ENCODE results near the gene CCDC9B. TPM values are rescaled to one million over a fixed set of nuclear protein-coding genes. Genes with fewer than 3 reads are reported as not detected.

Gene CCDC9B
- total RNA-seq, 1 experiment from 2014 or later = 56.1 TPM

- H3K36me3 ChIP-seq (ENCODE audit: low read depth, low read length) = no peaks in the 10 kb centered on the region
- no peak overlapping the region for H3K4me3 ChIP-seq (ENCODE audit: low read length)
- H4K20me1 ChIP-seq (ENCODE audit: low read length) = no peaks in the 10 kb centered on the region
- intact Hi-C loops (cut with micrococcal nuclease) = no loop called here
- H3K4me1 ChIP-seq (ENCODE audit: insufficient read depth, low read length) = peaks cover 21% of the 10 kb centered on the region
- no peaks in the 10 kb centered on the region for H3K27me3 ChIP-seq (ENCODE audit: low read length)
- H3K9ac ChIP-seq (ENCODE audit: low read length) = no peak overlapping the region
- CTCF ChIA-PET = no interaction called here
- no peaks in the 10 kb centered on the region for H3K9me2 ChIP-seq (replicated peaks; ENCODE audit: low read length)
- no peak for ATAC-seq
- TF ChIP-seq EZH2 (IDR thresholded peaks at IDR 0.05; ENCODE audit: low read length, unreplicated experiment) (no peak), EZH2phosphoT487 (IDR thresholded peaks at IDR 0.05; ENCODE audit: borderline replicate concordance, low read length) (no peak)
- TF ChIP-seq, protein P1, sequence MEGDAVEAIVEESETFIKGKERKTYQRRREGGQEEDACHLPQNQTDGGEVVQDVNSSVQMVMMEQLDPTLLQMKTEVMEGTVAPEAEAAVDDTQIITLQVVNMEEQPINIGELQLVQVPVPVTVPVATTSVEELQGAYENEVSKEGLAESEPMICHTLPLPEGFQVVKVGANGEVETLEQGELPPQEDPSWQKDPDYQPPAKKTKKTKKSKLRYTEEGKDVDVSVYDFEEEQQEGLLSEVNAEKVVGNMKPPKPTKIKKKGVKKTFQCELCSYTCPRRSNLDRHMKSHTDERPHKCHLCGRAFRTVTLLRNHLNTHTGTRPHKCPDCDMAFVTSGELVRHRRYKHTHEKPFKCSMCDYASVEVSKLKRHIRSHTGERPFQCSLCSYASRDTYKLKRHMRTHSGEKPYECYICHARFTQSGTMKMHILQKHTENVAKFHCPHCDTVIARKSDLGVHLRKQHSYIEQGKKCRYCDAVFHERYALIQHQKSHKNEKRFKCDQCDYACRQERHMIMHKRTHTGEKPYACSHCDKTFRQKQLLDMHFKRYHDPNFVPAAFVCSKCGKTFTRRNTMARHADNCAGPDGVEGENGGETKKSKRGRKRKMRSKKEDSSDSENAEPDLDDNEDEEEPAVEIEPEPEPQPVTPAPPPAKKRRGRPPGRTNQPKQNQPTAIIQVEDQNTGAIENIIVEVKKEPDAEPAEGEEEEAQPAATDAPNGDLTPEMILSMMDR (conservative IDR thresholded peaks at IDR 0.05; ENCODE audit: low read depth, low read length) = no peak
- no peak overlapping the region for H2AFZ ChIP-seq (ENCODE audit: low read length)
- H3K9me3 ChIP-seq (ENCODE audit: low read length) = no peaks in the 10 kb centered on the region
- no peak overlapping the region for H3K4me2 ChIP-seq (ENCODE audit: low read length)
- BruUV-seq (replicated peaks) = no TSS peak
- no peak for DNase-seq
- H3K27ac ChIP-seq (ENCODE audit: low read length) = no peak overlapping the region
- H3K79me2 ChIP-seq (ENCODE audit: low read length) = no peaks in the 10 kb centered on the region
- POLR2A ChIA-PET (ENCODE audit: unreplicated experiment) = interaction anchor here (0.7 kb wide), 1 partner anchor 29 kb away, joined by 3 read pairs; no protein-coding TSS in a partner anchor
- H3F3A ChIP-seq (ENCODE audit: low read length, unreplicated experiment) = no peaks in the 10 kb centered on the region
These were observed 36.9 kb upstream of the CCDC9B start for GRCh38 chr15:40377606-40378005.

GRCh38 chr15:40372981-40373380 lies 32.2 kb upstream of the CCDC9B start:
- H4K20me1 ChIP-seq (ENCODE audit: low read length) = no peaks in the 10 kb centered on the region
- intact Hi-C loops (cut with micrococcal nuclease) = no loop called here
- H3K9me2 ChIP-seq (replicated peaks; ENCODE audit: low read length) = no peaks in the 10 kb centered on the region
- H3K79me2 ChIP-seq (ENCODE audit: low read length) = no peaks in the 10 kb centered on the region
- no peaks in the 10 kb centered on the region for H3F3A ChIP-seq (ENCODE audit: low read length, unreplicated experiment)
- no peak overlapping the region for H3K4me2 ChIP-seq (ENCODE audit: low read length)
- H3K27ac ChIP-seq (ENCODE audit: low read length) = no peak overlapping the region
- CTCF ChIA-PET = no interaction called here
- BruUV-seq (replicated peaks) = no TSS peak
- H3K4me3 ChIP-seq (ENCODE audit: low read length) = no peak overlapping the region
- DNase-seq (no peak), ATAC-seq (no peak)
- POLR2A ChIA-PET (ENCODE audit: unreplicated experiment) = no interaction called here
- no peak overlapping the region for H2AFZ ChIP-seq (ENCODE audit: low read length)
- no peak overlapping the region for H3K9ac ChIP-seq (ENCODE audit: low read length)
- no peaks in the 10 kb centered on the region for H3K36me3 ChIP-seq (ENCODE audit: low read depth, low read length)
- TF ChIP-seq EZH2phosphoT487 (IDR thresholded peaks at IDR 0.05; ENCODE audit: borderline replicate concordance, low read length) = no peak
- TF ChIP-seq, protein P1 (conservative IDR thresholded peaks at IDR 0.05; ENCODE audit: low read depth, low read length) = no peak
- no peak for TF ChIP-seq EZH2 (IDR thresholded peaks at IDR 0.05; ENCODE audit: low read length, unreplicated experiment)
- H3K27me3 ChIP-seq (ENCODE audit: low read length) = no peaks in the 10 kb centered on the region
- no peaks in the 10 kb centered on the region for H3K9me3 ChIP-seq (ENCODE audit: low read length)
- H3K4me1 ChIP-seq (ENCODE audit: insufficient read depth, low read length) = no peaks in the 10 kb centered on the region

DNA sequence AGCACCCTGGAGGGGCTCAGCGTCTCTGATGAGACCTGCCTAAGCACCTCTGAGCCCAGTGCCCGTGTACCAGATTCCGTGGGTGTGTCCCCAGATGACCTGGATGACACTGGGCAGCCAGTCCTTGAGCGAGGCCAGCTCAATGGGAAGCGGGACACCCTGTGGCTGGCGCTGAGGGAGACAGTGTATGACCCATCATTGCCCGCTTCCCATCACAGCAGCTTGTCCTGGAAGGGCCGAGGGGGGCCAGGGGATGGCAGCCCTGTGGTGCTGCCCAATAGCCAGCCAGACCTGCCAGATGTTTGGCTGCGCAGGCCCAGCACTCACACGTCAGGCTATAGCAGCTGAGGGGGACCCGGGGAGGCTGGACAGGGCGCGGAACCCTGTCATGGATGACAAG lies 29.2 kb upstream of the CCDC9B start:
- no peak overlapping the region for H3K4me3 ChIP-seq (ENCODE audit: low read length)
- H3K27ac ChIP-seq (ENCODE audit: low read length) = no peak overlapping the region
- H3K36me3 ChIP-seq (ENCODE audit: low read depth, low read length) = no peaks in the 10 kb centered on the region
- ATAC-seq = no peak
- no peak overlapping the region for H3K4me2 ChIP-seq (ENCODE audit: low read length)
- no peak overlapping the region for H3K9ac ChIP-seq (ENCODE audit: low read length)
- H3K79me2 ChIP-seq (ENCODE audit: low read length) = no peaks in the 10 kb centered on the region
- H3F3A ChIP-seq (ENCODE audit: low read length, unreplicated experiment) = no peaks in the 10 kb centered on the region
- H3K27me3 ChIP-seq (ENCODE audit: low read length) = no peaks in the 10 kb centered on the region
- no peaks in the 10 kb centered on the region for H3K9me3 ChIP-seq (ENCODE audit: low read length)
- intact Hi-C loops (cut with micrococcal nuclease) = loop anchor here (2.0 kb wide), 1 partner anchor 31 kb away; no protein-coding TSS in a partner anchor
- DNase-seq = no peak
- H2AFZ ChIP-seq (ENCODE audit: low read length) = no peak overlapping the region
- H3K4me1 ChIP-seq (ENCODE audit: insufficient read depth, low read length) = no peaks in the 10 kb centered on the region; the same call in 1 of the 2 replicates
- no TSS peak for BruUV-seq (replicated peaks)
- TF ChIP-seq, protein P1 (conservative IDR thresholded peaks at IDR 0.05; ENCODE audit: low read depth, low read length) = no peak
- no peak for TF ChIP-seq EZH2 (IDR thresholded peaks at IDR 0.05; ENCODE audit: low read length, unreplicated experiment)
- no peak for TF ChIP-seq EZH2phosphoT487 (IDR thresholded peaks at IDR 0.05; ENCODE audit: borderline replicate concordance, low read length)
- ChIA-PET POLR2A (ENCODE audit: unreplicated experiment) (no interaction called here), CTCF (no interaction called here)
- H4K20me1 ChIP-seq (ENCODE audit: low read length) = no peaks in the 10 kb centered on the region
- H3K9me2 ChIP-seq (replicated peaks; ENCODE audit: low read length) = no peaks in the 10 kb centered on the region
